CD4-positive, alpha-beta T cell treated with Interleukin-10 for 1 hour (primary cell): ENCODE measurements around the gene SYT13.

ENCODE experiments used
- DNase-seq: peaks from one replicate; pipeline ENCODE4 v3.0.0-alpha.2; 2020

SYT13 gene

DNA sequence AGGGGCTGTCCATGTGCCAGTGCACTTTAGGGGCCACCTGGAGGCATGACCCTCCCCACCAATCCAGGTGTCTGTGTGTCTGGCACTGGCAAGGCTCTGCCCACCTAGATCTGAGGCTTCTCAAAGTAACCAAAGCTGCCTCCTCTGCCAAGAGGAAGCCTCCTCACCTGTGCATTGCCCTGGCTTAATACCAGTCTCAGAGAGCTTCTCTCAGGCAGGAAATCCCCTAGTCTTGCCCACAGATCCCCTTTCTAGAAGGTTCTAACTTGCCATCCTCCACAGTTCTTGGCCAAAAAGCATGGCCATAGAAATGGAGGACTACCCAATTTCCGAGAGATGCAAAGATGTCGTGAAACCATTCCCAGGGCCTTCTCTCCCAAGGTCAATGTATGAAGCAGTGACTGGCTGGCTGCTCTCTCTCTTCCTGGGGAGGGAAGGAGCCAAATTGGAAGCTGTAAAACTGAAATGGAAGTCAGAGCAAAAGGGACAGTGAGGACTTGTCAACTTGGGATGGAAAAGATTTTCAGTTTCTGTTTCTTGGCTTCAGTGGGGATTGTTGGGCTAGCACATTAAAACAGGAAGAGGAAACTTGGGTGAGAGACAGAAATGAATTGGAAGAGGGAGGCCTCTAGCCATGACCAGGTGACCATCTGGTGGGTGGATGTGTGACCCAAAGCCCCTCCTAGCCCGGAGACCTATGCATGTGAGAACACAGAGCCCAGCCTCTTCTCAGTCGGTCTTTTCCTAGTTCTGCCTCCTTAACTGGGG lies 70.9 kb downstream of the SYT13 start:
- DNase-seq = no peak

GRCh38 chr11:45213717-45214116 lies 72.4 kb downstream of the SYT13 start:
- DNase-seq = no peak

DNA sequence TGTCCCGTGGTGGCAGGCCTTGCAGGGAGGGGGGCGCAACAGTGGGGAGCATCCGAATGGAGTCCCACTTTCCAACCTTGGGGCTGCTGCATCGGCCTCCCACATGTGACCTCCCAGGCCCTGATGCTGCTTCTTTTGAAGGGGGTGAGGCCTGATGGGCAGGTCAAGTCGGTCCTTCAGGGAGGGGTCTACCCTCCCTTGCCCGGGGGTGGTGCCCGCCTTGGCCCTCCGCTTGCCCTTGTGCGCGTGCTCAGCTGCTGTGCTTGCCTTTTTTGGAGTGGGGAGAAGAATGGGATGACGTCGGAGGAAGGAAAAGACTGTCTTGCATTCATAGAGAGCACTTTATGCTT lies 72.8 kb downstream of the SYT13 start:
- no peak for DNase-seq

DNA sequence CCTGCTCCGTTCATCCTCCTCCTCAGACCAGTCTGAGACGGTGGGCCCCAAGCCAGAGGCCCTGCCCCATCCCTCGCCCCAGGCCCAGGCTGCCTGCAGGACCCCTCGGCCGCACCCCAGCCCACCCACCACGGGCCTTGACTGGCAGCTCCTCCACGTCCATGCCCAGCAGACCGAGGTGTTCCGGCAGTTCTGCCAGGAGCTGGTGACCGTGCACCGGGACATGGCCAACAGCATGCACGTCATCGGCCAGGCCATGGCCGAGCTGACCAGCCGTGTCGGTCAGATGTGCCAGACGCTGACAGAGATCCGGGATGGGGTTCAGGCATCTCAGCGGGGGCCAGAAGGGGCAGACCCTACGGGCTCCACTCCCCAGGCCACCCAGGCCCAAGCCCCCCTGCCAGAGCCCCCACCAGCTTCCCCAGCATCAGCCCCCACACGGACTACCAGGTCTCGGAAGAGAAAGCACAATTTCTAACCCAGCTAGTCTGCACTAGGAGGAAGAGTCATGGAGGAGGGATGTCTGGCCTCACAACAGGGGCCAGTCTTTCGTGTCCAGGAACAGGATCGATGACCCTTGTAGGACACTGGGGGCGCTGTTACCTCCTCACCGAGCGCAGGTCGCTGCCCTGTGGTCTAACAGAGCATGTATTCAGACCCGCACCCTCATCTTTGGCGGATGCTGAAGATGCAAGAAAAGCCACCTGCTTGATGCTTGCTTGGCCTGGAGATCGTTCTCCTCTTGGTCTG lies 73.4 kb downstream of the SYT13 start:
- no peak for DNase-seq

DNA sequence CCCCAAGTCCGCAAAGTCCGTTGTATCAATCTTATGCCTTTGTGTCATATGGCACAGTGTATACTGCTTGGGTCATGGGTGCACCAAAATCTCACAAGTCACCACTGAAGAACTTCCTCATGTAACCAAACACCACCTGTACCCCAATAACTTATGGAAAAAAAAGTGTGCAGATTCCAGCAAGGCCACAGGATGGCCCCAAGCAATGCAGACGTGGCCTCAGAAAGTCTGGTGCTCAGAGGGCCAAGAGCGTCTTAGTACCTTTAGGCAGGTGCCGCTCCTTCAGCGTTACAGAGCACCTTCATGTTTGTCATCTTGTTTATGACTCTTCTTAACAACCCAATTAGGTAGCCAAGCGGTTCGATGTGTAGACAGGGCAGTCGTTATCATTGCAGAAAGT lies 74.4 kb downstream of the SYT13 start:
- DNase-seq = no peak

DNA sequence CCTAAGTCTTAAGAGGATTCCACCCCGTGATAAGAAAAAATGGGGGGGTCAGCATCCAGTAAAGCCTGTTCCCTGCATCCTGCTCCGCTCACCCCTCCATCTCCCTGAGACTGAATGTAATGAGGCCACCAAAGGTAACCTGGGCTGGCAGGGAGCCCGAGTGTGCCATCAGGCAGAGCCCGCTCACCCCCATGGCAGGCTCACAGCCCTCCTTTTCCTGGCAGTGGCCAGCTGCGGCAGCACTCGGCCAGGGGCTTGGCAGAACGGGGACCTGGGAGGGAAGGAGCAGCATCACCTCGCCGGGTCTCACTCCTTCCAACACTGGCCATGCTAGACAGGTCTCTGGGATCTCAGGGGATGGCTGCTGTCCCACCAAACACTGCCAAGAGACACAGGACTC lies 75.3 kb downstream of the SYT13 start:
- DNase-seq = no peak

DNA sequence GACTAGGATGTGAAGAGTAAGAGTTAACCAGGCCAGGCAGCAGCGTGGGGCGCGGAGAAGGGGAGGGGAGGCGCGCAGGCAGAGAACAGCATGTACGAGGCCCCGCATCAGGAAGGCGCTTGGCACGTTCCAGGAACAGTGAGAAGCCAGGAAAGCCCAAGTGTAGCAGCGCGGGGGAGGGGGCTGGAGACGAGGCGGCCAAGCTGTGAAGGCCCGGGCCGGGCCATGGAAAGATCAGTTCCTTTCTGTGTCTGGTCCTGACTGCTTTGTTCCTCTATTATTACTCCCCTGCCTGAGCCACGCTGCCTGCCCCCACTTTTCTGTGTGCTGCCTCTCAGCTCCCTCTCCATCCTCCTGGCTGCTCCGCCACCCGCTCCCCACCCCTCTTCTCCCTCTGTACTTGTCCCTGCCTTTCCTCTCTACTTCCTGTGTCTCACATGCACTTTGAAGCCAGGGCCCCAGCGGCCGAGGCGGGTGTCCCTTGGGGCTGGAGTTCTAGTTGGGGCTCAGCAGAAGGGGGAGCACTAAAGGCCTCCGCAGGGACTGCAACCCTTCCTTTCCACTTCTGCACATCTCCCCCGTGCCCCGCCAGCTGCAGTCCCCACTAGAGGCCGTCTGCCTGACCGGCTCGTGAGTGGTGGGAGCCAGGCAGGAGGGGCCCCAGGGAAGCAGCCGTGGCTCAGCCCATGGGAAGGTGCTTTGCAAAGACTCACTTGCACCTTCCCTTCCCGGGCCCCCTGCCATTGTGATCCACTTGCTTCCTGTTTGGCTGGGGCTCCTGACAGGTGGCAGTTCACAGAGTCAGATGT lies 76.0 kb downstream of the SYT13 start:
- DNase-seq = no peak

DNA sequence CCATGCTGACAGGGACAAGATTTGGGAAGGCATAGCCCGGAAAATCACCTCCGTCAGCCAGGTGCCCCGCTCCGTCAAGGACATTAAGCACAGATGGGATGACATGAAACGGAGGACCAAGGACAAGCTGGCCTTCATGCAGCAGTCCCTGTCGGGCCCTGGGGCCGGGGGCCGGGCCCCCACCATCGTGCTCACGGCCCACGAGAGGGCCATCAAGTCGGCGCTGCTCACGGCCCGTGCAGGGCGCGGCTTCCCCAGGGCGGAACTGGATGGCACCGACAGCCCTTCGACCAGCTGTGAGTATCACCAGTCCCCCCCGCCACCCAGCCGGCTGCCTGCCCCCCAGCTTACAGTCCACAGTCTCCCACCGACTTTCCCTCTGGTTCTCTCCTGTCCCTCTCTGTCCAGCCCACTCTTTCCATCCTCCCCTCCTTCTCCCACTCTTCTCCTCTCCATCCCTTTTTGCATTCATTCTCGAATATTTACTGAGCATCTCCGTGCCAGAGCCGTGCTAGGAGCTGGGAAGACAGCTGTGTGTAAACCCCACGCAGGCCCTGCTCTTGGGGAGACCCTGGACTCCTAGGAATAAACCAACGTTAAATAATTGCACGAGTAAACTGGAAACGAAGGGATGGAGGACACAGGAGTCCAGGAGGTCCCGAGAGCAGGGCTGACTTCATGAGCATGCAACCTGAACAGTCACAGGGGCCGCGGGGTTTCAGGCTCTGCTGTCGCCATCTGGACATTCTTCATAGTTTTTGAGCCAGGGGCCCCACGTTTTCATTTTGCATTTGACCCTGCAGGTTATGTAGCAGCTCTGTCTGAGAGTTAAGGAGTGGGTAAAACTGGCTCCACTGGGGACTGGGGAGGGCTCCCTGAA lies 76.9 kb downstream of the SYT13 start:
- no peak for DNase-seq

GRCh38 chr11:45208135-45208534 lies 78.0 kb downstream of the SYT13 start:
- no peak for DNase-seq

DNA sequence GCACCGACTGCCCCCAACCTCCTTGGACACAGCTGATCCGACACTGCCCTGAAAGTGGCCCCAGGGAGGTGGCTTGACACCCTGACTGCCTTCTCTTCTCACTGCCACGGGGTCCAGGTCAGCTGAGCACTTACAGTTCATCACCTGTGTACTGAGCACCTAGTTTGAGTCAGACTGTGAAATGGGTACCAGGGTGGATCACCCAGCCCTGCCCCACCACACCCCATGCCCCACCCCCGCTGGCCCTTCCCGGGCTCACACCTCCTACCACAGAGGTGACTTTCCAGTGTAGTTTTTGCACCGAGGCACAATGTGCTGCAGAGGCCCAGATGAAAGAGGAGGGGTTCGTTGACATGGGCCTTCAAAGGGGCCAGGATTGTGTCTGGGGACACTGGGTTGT lies 80.2 kb downstream of the SYT13 start:
- no peak for DNase-seq

GRCh38 chr11:45204761-45205160 lies 81.4 kb downstream of the SYT13 start:
- no peak for DNase-seq

- no peak for DNase-seq
These were observed 92.4 kb downstream of the SYT13 start for GRCh38 chr11:45193695-45194094.
